GM18502 (cell line): ENCODE data around the gene FOXK1.

Experiments used
- ATAC-seq: cut with Tn5 transposase; IDR thresholded peaks from one replicate; pipeline ENCODE4 v1.9.1; 2021; ENCODE audit warnings: mild to moderate bottlenecking; ENCODE audit not compliant: unreplicated experiment, poor library complexity

Gene FOXK1

DNA sequence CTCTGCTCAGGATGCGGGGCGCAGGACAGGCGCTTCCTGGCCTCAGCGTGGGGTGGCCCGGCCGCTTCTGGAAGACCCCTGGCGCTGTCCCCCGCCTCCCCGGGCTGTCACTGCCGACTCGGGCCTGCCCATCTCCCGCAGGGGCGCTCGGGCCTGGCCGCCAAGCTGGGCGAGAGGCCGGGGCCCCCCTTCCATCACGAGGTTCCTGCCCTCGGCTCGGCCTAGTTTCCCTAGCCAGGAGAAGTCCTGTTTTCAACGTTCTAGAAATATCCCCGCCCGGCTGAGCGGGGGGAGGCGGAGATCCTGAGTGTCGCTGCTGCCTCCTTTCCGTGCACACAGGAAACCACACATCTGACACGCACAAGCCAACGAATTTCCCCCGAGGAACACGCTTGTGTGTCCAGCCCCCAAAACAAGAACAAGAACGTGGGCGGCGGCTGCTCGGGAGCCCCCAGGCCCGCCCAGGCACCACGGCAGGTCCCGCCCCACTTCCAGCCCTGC is 127.0 kb downstream of the FOXK1 start:
- ATAC-seq = no peak

DNA sequence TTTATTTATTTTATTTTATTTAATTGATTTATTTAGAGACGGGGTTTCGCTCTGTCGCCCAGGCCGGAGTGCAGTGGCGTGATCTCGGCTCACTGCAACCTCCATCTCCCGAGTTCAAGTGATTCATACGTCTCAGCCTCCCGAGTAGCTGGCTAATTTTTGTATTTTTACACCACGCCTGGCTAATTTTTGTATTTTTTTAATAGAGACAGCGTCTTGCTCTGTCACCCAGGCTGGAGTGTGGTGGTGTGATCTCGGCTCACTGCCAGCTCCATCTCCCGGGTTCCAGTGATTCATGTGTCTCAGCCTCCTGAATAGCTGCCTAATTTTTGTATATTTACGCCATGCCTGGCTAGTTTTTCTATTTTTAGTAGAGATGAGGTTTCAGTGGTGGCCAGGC is 127.6 kb downstream of the FOXK1 start:
- ATAC-seq = no peak

- no peak for ATAC-seq
Measured at GRCh38 chr7:4814433-4814832, 132.3 kb downstream of the FOXK1 start.

DNA sequence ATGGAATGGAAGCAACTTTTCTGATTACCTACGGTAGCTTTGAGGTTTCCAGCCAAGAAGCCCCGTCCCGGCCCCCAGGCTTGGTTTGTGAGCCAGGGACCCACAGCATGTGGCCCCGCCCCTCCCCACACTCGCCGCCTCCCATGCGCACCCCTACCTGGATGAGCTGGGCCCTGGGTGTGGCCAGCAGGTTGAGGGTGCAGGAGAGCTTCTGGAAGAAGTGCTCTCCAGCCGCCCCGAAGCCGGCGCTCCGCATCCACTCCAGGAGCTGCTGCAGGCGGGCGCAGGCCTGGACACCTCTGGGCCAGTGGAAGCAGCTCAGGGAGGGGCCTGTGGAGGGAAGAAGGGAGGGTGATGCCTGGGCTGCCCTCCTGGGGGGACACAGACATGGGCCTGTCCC is 133.0 kb downstream of the FOXK1 start:
- ATAC-seq = no peak

- no peak for ATAC-seq
Measured at GRCh38 chr7:4815609-4816418, 133.7 kb downstream of the FOXK1 start.

- no peak for ATAC-seq
Measured at GRCh38 chr7:4816419-4817080, 134.5 kb downstream of the FOXK1 start.

- ATAC-seq = no peak
Measured at GRCh38 chr7:4817178-4817901, 135.2 kb downstream of the FOXK1 start.

GRCh38 chr7:4818000-4818794 is 136.1 kb downstream of the FOXK1 start:
- ATAC-seq = no peak

DNA sequence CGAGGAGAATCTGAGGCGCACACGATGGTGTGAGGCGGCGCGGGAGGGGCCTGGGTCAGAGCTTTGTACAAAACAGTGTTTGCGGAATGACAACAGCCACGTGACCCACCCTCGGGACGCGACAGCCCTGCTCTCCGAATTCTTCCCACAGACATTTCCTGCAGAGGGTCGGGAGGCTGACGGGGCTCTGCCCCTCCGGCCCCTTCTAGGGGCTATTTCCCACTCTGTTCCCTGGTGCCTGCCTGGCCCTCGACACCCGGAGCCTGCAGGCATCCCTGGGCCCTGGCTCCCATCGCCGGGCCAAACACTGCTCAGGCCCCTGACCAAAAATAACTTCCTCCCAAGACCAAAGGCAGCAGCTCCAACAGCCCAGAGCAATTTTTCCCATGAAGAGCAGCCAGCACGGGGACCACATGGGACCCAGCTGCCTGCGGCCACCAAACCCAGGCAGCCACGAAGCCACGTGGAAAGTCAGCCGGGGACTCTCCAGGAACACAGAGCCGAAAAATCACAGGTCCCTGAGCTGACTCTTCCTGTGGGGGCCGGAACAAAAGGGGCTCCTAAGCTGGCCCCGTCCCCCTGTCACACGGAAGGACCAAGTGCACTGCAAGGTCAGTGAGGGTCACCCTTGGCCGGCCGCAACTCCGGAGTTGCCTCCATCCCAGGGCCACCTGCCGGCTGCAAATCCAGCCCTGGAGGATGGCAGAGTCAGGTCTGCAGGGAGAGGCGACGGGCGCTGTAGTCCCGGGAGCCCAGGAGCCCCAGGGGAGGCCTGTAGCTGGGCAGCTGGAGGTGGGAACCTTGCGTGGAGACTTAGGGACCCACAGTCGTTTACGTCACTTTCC is 137.7 kb downstream of the FOXK1 start:
- no peak for ATAC-seq

DNA sequence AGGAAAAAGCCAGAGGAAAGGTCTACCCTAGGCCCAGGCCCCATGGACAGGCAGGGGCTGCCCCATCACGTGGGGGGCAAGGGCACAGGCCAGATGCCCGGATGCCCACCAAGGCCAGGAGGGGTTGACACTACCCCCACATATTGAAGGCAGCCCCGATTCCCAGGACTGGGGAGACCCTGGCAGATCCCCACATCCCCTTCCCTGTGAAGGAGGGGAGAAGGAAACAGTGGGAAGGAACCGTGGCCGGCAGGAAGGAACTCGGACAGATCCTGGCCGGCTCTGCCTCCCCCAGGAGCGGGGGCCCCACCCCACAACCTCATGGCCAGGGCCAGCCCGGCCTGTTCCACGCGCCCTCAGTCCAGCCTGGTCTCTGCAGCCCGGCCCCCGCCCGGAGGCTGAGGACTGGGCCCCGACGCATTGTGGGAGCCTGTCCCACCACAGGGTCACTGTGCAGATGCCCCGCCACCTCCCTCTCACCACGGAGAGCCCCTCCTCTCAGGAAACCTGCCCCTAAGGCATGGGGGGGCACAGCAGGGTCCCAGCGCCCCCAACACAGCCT is 138.4 kb downstream of the FOXK1 start:
- ATAC-seq = no peak
